ENCODE measurements around the gene TBKBP1.
"Not testable (repeated sequence)": the region's sequence is repeated elsewhere in the genome, so short reads cannot be mapped to it uniquely, and the experiment has no call there.

TBKBP1 gene

GRCh38 chr17:47735139-47735464 is 41.1 kb downstream of the TBKBP1 start:
- no peak for DNase-seq

GRCh38 chr17:47735536-47736011 is 41.6 kb downstream of the TBKBP1 start:
- peak in 2 of 3 donors; percentile 37 to 47 for DNase-seq

- DNase-seq, result no peak
Observed at GRCh38 chr17:47736501-47737495, 42.8 kb downstream of the TBKBP1 start.

- no peak for DNase-seq
Observed at GRCh38 chr17:47738178-47738577, 44.2 kb downstream of the TBKBP1 start.

GRCh38 chr17:47739150-47739549 is 45.2 kb downstream of the TBKBP1 start:
- DNase-seq, result no peak

GRCh38 chr17:47739945-47740344 is 46.0 kb downstream of the TBKBP1 start:
- not testable (repeated sequence) for DNase-seq

- no peak for DNase-seq
Observed at GRCh38 chr17:47741109-47741792, 47.3 kb downstream of the TBKBP1 start.

GRCh38 chr17:47741793-47742145 is 47.8 kb downstream of the TBKBP1 start:
- DNase-seq, result no peak

- peak in 1 of 3 donors; percentile 45 for DNase-seq
Observed at GRCh38 chr17:47742319-47743181, 48.6 kb downstream of the TBKBP1 start.

GRCh38 chr17:47744168-47745036 is 50.4 kb downstream of the TBKBP1 start:
- DNase-seq, result no peak

GRCh38 chr17:47745037-47745380 is 51.0 kb downstream of the TBKBP1 start:
- no peak for DNase-seq

GRCh38 chr17:47751471-47751870 is 57.5 kb downstream of the TBKBP1 start:
- DNase-seq, result no peak

GRCh38 chr17:47757386-47757785 is 63.4 kb downstream of the TBKBP1 start:
- peak; percentile 72 to 91 (median 84) for DNase-seq

- no peak for DNase-seq
Observed at GRCh38 chr17:47760409-47761140, 66.6 kb downstream of the TBKBP1 start.
